ENCODE data around the gene MALT1. TPM values are rescaled to one million over a fixed set of nuclear protein-coding genes. Genes with fewer than 3 reads are reported as not detected.

The MALT1 gene
- polyA plus RNA-seq, 3 donors = 18.3 to 24.9 (median 23.8) TPM

DNA sequence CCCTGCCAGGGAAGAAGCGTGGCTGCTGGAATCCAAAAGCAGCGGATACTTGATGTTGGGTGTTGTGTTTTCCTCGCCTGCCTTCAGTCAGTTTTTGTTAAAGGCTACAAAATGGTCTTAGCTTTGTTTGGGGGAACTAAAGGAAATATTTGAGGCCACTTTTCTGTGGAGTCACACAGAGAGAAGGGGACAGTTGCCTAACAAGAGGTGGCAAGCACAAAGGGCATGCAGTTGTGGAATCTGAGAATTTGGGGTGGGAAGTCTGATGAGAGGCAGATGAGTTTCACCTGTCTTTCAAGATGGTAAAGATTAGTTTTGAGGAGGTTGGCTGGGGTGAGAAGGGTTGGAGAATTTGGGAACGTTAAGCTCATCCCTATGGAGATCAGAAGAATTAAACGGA lies 2.9 kb downstream of the MALT1 start:
- Mint-ChIP-seq H3K27ac (no peak overlapping the region), H3K9me3 (no peaks in the 10 kb centered on the region), H3K4me1 (peaks cover 46% of the 10 kb centered on the region), H3K36me3 (peaks cover 23 to 31% of the 10 kb centered on the region in 2 donors), H3K27me3 (ENCODE audit: low read depth in 3 of 3) (peaks cover 0 to 2% (median 0%) of the 10 kb centered on the region in 3 donors), H3K4me3 (peak overlapping the region in 1 of 2 donors; percentile 0)
- 100% methylated on average over 5 of the region's 5 CpGs for WGBS (ENCODE audit: insufficient coverage)
- Histone ChIP-seq H4K20me1 (ENCODE audit: insufficient read depth, low read length) (peaks cover 72% of the 10 kb centered on the region), H3K4me3 (replicated peaks in 1 of 3; ENCODE audit: low read depth in 2 of 3, low read length in 3 of 3) (no peak overlapping the region), H2AFZ (ENCODE audit: insufficient read depth, low read depth, low read length, poor library complexity, severe bottlenecking) (no peak overlapping the region), H3K27ac (ENCODE audit: low read depth in 1 of 2, low read length in 2 of 2) (no peak overlapping the region), H3K36me3 (replicated peaks in 1 of 2; ENCODE audit: control insufficient read depth in 1 of 2, insufficient read depth in 2 of 2, low read length in 2 of 2) (peaks cover 0 to 19% of the 10 kb centered on the region in 2 donors), H3K79me2 (ENCODE audit: insufficient read depth, low read length) (peaks cover 71% of the 10 kb centered on the region), H3K27me3 (ENCODE audit: control insufficient read depth in 2 of 2, insufficient read depth in 2 of 2, low read length in 2 of 2) (no peaks in the 10 kb centered on the region), H3K9me3 (replicated peaks in 1 of 2; ENCODE audit: control insufficient read depth in 1 of 2, insufficient read depth in 1 of 2, low read length in 2 of 2) (no peaks in the 10 kb centered on the region), H3K4me1 (ENCODE audit: control insufficient read depth in 1 of 2, insufficient read depth in 2 of 2, low read length in 2 of 2) (peaks cover 26 to 39% of the 10 kb centered on the region in 2 donors), H3K4me2 (replicated peaks; ENCODE audit: extremely low read depth, low read length, poor library complexity, severe bottlenecking) (no peak overlapping the region), H3K9ac (ENCODE audit: insufficient read depth, low read length, poor library complexity, severe bottlenecking) (no peak overlapping the region)
- TF ChIP-seq, protein P1, sequence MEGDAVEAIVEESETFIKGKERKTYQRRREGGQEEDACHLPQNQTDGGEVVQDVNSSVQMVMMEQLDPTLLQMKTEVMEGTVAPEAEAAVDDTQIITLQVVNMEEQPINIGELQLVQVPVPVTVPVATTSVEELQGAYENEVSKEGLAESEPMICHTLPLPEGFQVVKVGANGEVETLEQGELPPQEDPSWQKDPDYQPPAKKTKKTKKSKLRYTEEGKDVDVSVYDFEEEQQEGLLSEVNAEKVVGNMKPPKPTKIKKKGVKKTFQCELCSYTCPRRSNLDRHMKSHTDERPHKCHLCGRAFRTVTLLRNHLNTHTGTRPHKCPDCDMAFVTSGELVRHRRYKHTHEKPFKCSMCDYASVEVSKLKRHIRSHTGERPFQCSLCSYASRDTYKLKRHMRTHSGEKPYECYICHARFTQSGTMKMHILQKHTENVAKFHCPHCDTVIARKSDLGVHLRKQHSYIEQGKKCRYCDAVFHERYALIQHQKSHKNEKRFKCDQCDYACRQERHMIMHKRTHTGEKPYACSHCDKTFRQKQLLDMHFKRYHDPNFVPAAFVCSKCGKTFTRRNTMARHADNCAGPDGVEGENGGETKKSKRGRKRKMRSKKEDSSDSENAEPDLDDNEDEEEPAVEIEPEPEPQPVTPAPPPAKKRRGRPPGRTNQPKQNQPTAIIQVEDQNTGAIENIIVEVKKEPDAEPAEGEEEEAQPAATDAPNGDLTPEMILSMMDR (IDR thresholded peaks at IDR 0.05) = no peak
- intact Hi-C loops (cut with micrococcal nuclease) = loop anchor here (5.0 kb wide), 2 partner anchors 142 to 147 kb away; no protein-coding TSS in a partner anchor
- DNase-seq = no peak

DNA sequence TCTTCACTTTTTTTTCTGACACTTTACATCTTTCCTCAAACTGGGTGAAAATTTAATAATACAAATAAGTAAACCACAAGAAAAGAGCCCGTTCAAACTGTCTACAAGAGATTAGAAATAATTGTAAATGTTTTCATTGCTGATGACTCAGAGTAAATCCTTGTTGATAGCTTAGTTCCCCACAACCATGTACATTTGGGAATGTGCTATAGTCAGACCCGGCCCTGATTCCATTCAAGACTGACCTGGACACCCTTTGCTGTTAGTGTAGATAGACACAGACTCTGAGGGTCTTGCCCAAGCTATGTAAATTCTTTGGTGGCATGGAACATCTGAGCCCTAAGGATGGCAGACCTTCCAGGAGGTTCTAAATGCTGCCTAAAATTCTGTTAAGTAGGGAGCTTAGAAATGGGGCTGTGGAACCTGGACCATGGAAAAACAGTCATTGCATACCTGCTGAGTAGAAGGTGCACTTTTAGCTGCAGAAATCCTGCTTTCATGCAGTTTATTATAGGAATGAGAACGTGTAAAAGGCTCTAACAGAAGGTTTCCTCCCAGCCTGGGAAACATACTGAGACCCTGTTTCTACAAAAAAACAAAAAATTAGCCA lies 3.7 kb downstream of the MALT1 start:
- Mint-ChIP-seq H3K27ac (peak overlapping the region in 1 of 7 donors; percentile 37), H3K36me3 (peaks cover 23 to 37% of the 10 kb centered on the region in 2 donors), H3K27me3 (ENCODE audit: low read depth in 3 of 3) (peaks cover 0 to 2% (median 0%) of the 10 kb centered on the region in 3 donors), H3K4me1 (peaks cover 38% of the 10 kb centered on the region), H3K4me3 (no peak overlapping the region), H3K9me3 (no peaks in the 10 kb centered on the region)
- Histone ChIP-seq H3K4me3 (replicated peaks in 1 of 3; ENCODE audit: low read depth in 2 of 3, low read length in 3 of 3) (no peak overlapping the region), H3K27ac (ENCODE audit: low read depth in 1 of 2, low read length in 2 of 2) (no peak overlapping the region), H3K9ac (ENCODE audit: insufficient read depth, low read length, poor library complexity, severe bottlenecking) (no peak overlapping the region), H4K20me1 (ENCODE audit: insufficient read depth, low read length) (peaks cover 80% of the 10 kb centered on the region), H2AFZ (ENCODE audit: insufficient read depth, low read depth, low read length, poor library complexity, severe bottlenecking) (no peak overlapping the region), H3K36me3 (replicated peaks in 1 of 2; ENCODE audit: control insufficient read depth in 1 of 2, insufficient read depth in 2 of 2, low read length in 2 of 2) (peaks cover 0 to 19% of the 10 kb centered on the region in 2 donors), H3K79me2 (ENCODE audit: insufficient read depth, low read length) (peaks cover 79% of the 10 kb centered on the region), H3K9me3 (replicated peaks in 1 of 2; ENCODE audit: control insufficient read depth in 1 of 2, insufficient read depth in 1 of 2, low read length in 2 of 2) (no peaks in the 10 kb centered on the region), H3K4me1 (ENCODE audit: control insufficient read depth in 1 of 2, insufficient read depth in 2 of 2, low read length in 2 of 2) (peaks cover 20 to 31% of the 10 kb centered on the region in 2 donors), H3K4me2 (replicated peaks; ENCODE audit: extremely low read depth, low read length, poor library complexity, severe bottlenecking) (no peak overlapping the region), H3K27me3 (ENCODE audit: control insufficient read depth in 2 of 2, insufficient read depth in 2 of 2, low read length in 2 of 2) (no peaks in the 10 kb centered on the region)
- DNase-seq = no peak
- intact Hi-C loops (cut with micrococcal nuclease) = loop anchor here (5.0 kb wide), 2 partner anchors 143 to 148 kb away; no protein-coding TSS in a partner anchor
- WGBS (ENCODE audit: insufficient coverage) = 90% methylated on average over 2 of the region's 3 CpGs
- TF ChIP-seq, protein P1 (IDR thresholded peaks at IDR 0.05) = no peak

Data from CD14-positive monocyte (primary cell).